Measurements from ENCODE around the gene STX8.

Gene STX8

GRCh38 chr17:9226794-9227135 is 348.9 kb downstream of the STX8 start:
- DNase-seq (ENCODE audit: low spot score), result no peak

- no peak for DNase-seq (ENCODE audit: low spot score)
Measured at GRCh38 chr17:9226130-9226793, 349.4 kb downstream of the STX8 start.

- no peak for DNase-seq (ENCODE audit: low spot score)
Measured at GRCh38 chr17:9225305-9226101, 350.1 kb downstream of the STX8 start.

- no peak for DNase-seq (ENCODE audit: low spot score)
Measured at GRCh38 chr17:9224485-9224884, 351.1 kb downstream of the STX8 start.

GRCh38 chr17:9223531-9223930 is 352.1 kb downstream of the STX8 start:
- no peak for DNase-seq (ENCODE audit: low spot score)

- no peak for DNase-seq (ENCODE audit: low spot score)
Measured at GRCh38 chr17:9221922-9222180, 353.8 kb downstream of the STX8 start.

GRCh38 chr17:9221147-9221921 is 354.3 kb downstream of the STX8 start:
- DNase-seq (ENCODE audit: low spot score), result no peak

GRCh38 chr17:9220398-9221146 is 355.0 kb downstream of the STX8 start:
- DNase-seq (ENCODE audit: low spot score), result no peak

GRCh38 chr17:9219631-9220397 is 355.8 kb downstream of the STX8 start:
- DNase-seq (ENCODE audit: low spot score), result no peak

GRCh38 chr17:9218911-9219310 is 356.7 kb downstream of the STX8 start:
- DNase-seq (ENCODE audit: low spot score), result no peak

GRCh38 chr17:9218064-9218635 is 357.5 kb downstream of the STX8 start:
- no peak for DNase-seq (ENCODE audit: low spot score)

- DNase-seq (ENCODE audit: low spot score), result no peak
Measured at GRCh38 chr17:9217151-9218056, 358.2 kb downstream of the STX8 start.

GRCh38 chr17:9215465-9215864 is 360.2 kb downstream of the STX8 start:
- no peak for DNase-seq (ENCODE audit: low spot score)

GRCh38 chr17:9213303-9213640 is 362.3 kb downstream of the STX8 start:
- DNase-seq (ENCODE audit: low spot score), result no peak

GRCh38 chr17:9212376-9213302 is 363.0 kb downstream of the STX8 start:
- DNase-seq (ENCODE audit: low spot score), result no peak

- no peak for DNase-seq (ENCODE audit: low spot score)
Measured at GRCh38 chr17:9211133-9211765, 364.4 kb downstream of the STX8 start.

GRCh38 chr17:9209781-9210370 is 365.7 kb downstream of the STX8 start:
- no peak for DNase-seq (ENCODE audit: low spot score)

- no peak for DNase-seq (ENCODE audit: low spot score)
Measured at GRCh38 chr17:9209347-9209746, 366.3 kb downstream of the STX8 start.

Data from RKO (cell line).